Measurements from ENCODE around the gene WNT1. TPM values are rescaled to one million over a fixed set of nuclear protein-coding genes. Genes with fewer than 3 reads are reported as not detected.

The WNT1 gene
- total and polyA plus RNA-seq, 10 of the 15 experiments (the other 5 are each of a cell fraction or from before 2014, with no cell fraction given) = not detected

DNA sequence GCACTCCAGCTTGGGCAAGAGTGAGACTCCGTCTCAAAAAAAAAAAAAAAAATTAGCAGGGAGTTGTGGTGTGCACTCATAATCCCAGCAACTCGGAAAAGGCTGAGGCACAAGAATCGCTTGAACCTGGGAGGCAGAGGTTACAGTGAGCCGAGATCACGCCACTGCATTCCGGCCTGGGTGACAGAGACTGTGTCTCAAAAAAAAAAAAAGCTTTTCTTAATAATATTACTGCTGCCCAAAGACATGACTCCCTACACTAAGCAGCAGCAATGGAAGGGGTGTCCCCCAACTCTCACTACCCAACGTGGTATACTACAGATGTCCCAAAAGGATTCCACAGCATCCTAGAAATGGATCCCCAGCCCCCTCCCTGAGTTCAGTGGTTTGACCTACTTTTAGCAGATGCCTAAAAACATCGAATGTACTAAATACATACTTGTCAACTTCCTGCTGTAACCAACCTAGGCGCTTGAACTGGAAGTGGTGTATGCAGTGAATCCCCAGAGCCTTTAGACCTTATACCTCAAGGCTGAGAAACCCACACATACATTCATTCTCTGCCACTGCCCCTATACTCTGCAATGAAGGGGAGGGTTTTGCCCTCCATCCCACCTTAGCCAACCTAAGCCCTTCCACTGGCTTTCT is 44.3 kb upstream of the WNT1 start:
- H4K20me1 ChIP-seq (ENCODE audit: control insufficient read depth, insufficient read depth) = no peaks in the 10 kb centered on the region
- intact Hi-C loops (cut with micrococcal nuclease; ENCODE audit: unreplicated experiment) = no loop called here
- H3K79me2 ChIP-seq (ENCODE audit: control insufficient read depth, insufficient read depth, low read length) = no peaks in the 10 kb centered on the region
- H2AFZ ChIP-seq (ENCODE audit: control insufficient read depth, low read depth, low read length) = no peak overlapping the region
- no peak overlapping the region for H3K9ac ChIP-seq (ENCODE audit: control insufficient read depth, insufficient read depth, low read length)
- no peaks in the 10 kb centered on the region for H3K27me3 ChIP-seq (replicated peaks in 1 of 2; ENCODE audit: control insufficient read depth in 2 of 2, insufficient read depth in 2 of 2, low read length in 1 of 2)
- CTCF ChIA-PET = interaction anchor here (0.7 to 4.6 kb wide), 13 partner anchors 9 to 166 kb away, joined by 3 to 41 read pairs (median 5); partner anchors contain the start of genes FKBP11 and WNT1
- DNase-seq (ENCODE audit: low read depth, low spot score) (no peak), ATAC-seq (no peak), FAIRE-seq (no peak)
- H3K9me3 ChIP-seq (replicated peaks; ENCODE audit: control insufficient read depth, insufficient read depth, low read length) = no peaks in the 10 kb centered on the region
- in situ Hi-C loops (cut with MboI) = no loop called here
- peaks cover 14 to 23% of the 10 kb centered on the region in 2 experiments for H3K36me3 ChIP-seq (ENCODE audit: control insufficient read depth in 2 of 2, insufficient read depth in 2 of 2, low read length in 1 of 2)
- no peaks in the 10 kb centered on the region for H3K4me1 ChIP-seq (ENCODE audit: control insufficient read depth, insufficient read depth, low read length)
- H3K4me2 ChIP-seq (ENCODE audit: control insufficient read depth, insufficient read depth) = no peak overlapping the region
- H3K27ac ChIP-seq (ENCODE audit: control insufficient read depth, insufficient read depth) = no peak overlapping the region
- SMC1A ChIA-PET (ENCODE audit: uncharacterized antibody, unreplicated experiment) = interaction anchor here (1.0 to 5.1 kb wide), 5 partner anchors 9 to 81 kb away, joined by 3 to 25 read pairs (median 9); partner anchors contain the start of genes ARF3, DDX23 and FKBP11
- no peak overlapping the region for H3K4me3 ChIP-seq
- RAD21 ChIA-PET (ENCODE audit: unreplicated experiment) = interaction anchor here (1.3 kb wide), 1 partner anchor 54 kb away, joined by 8 read pairs; no protein-coding TSS in a partner anchor
- 73% methylated on average over 8 of the region's 9 CpGs for WGBS (ENCODE audit: insufficient coverage, insufficient replicate concordance, low lambda C conversion rate, missing lambda C conversion rate)
- no TSS peak for BruUV-seq (replicated peaks)
- POLR2A ChIA-PET = interaction anchor here (0.6 to 1.2 kb wide), 3 partner anchors 12 to 237 kb away, joined by 3 to 6 read pairs (median 5); no protein-coding TSS in a partner anchor
- TF ChIP-seq, protein P1, sequence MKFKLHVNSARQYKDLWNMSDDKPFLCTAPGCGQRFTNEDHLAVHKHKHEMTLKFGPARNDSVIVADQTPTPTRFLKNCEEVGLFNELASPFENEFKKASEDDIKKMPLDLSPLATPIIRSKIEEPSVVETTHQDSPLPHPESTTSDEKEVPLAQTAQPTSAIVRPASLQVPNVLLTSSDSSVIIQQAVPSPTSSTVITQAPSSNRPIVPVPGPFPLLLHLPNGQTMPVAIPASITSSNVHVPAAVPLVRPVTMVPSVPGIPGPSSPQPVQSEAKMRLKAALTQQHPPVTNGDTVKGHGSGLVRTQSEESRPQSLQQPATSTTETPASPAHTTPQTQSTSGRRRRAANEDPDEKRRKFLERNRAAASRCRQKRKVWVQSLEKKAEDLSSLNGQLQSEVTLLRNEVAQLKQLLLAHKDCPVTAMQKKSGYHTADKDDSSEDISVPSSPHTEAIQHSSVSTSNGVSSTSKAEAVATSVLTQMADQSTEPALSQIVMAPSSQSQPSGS (IDR thresholded peaks at IDR 0.05; ENCODE audit: low read length) = no peak
- TF ChIP-seq IKZF1 (conservative IDR thresholded peaks at IDR 0.05) (no peak), POLR2AphosphoS5 (IDR thresholded peaks at IDR 0.05; ENCODE audit: low read length) (no peak), HDGF (IDR thresholded peaks at IDR 0.05) (no peak), NFYA (IDR thresholded peaks at IDR 0.05; ENCODE audit: borderline replicate concordance, low read depth, low read length) (no peak), BHLHE40 (IDR thresholded peaks at IDR 0.05; ENCODE audit: borderline replicate concordance in 1 of 2, low read depth in 2 of 2, low read length in 1 of 2) (no peak), JUNB (IDR thresholded peaks at IDR 0.05) (no peak), GABPA (IDR thresholded peaks at IDR 0.05; ENCODE audit: low read depth) (no peak), NFXL1 (IDR thresholded peaks at IDR 0.05; ENCODE audit: borderline replicate concordance) (no peak), CBX3 (IDR thresholded peaks at IDR 0.05; ENCODE audit: borderline replicate concordance, low read depth) (no peak), RUNX3 (IDR thresholded peaks at IDR 0.05; ENCODE audit: low read length) (no peak)
- TF ChIP-seq, protein P2, sequence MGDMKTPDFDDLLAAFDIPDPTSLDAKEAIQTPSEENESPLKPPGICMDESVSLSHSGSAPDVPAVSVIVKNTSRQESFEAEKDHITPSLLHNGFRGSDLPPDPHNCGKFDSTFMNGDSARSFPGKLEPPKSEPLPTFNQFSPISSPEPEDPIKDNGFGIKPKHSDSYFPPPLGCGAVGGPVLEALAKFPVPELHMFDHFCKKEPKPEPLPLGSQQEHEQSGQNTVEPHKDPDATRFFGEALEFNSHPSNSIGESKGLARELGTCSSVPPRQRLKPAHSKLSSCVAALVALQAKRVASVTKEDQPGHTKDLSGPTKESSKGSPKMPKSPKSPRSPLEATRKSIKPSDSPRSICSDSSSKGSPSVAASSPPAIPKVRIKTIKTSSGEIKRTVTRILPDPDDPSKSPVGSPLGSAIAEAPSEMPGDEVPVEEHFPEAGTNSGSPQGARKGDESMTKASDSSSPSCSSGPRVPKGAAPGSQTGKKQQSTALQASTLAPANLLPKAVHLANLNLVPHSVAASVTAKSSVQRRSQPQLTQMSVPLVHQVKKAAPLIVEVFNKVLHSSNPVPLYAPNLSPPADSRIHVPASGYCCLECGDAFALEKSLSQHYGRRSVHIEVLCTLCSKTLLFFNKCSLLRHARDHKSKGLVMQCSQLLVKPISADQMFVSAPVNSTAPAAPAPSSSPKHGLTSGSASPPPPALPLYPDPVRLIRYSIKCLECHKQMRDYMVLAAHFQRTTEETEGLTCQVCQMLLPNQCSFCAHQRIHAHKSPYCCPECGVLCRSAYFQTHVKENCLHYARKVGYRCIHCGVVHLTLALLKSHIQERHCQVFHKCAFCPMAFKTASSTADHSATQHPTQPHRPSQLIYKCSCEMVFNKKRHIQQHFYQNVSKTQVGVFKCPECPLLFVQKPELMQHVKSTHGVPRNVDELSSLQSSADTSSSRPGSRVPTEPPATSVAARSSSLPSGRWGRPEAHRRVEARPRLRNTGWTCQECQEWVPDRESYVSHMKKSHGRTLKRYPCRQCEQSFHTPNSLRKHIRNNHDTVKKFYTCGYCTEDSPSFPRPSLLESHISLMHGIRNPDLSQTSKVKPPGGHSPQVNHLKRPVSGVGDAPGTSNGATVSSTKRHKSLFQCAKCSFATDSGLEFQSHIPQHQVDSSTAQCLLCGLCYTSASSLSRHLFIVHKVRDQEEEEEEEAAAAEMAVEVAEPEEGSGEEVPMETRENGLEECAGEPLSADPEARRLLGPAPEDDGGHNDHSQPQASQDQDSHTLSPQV (IDR thresholded peaks at IDR 0.05) = no peak
- TF ChIP-seq, protein P3, sequence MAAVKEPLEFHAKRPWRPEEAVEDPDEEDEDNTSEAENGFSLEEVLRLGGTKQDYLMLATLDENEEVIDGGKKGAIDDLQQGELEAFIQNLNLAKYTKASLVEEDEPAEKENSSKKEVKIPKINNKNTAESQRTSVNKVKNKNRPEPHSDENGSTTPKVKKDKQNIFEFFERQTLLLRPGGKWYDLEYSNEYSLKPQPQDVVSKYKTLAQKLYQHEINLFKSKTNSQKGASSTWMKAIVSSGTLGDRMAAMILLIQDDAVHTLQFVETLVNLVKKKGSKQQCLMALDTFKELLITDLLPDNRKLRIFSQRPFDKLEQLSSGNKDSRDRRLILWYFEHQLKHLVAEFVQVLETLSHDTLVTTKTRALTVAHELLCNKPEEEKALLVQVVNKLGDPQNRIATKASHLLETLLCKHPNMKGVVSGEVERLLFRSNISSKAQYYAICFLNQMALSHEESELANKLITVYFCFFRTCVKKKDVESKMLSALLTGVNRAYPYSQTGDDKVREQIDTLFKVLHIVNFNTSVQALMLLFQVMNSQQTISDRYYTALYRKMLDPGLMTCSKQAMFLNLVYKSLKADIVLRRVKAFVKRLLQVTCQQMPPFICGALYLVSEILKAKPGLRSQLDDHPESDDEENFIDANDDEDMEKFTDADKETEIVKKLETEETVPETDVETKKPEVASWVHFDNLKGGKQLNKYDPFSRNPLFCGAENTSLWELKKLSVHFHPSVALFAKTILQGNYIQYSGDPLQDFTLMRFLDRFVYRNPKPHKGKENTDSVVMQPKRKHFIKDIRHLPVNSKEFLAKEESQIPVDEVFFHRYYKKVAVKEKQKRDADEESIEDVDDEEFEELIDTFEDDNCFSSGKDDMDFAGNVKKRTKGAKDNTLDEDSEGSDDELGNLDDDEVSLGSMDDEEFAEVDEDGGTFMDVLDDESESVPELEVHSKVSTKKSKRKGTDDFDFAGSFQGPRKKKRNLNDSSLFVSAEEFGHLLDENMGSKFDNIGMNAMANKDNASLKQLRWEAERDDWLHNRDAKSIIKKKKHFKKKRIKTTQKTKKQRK (IDR thresholded peaks at IDR 0.05; ENCODE audit: low read depth, low read length) = no peak
- TF ChIP-seq, protein P4, sequence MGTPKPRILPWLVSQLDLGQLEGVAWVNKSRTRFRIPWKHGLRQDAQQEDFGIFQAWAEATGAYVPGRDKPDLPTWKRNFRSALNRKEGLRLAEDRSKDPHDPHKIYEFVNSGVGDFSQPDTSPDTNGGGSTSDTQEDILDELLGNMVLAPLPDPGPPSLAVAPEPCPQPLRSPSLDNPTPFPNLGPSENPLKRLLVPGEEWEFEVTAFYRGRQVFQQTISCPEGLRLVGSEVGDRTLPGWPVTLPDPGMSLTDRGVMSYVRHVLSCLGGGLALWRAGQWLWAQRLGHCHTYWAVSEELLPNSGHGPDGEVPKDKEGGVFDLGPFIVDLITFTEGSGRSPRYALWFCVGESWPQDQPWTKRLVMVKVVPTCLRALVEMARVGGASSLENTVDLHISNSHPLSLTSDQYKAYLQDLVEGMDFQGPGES (IDR thresholded peaks at IDR 0.05) = no peak

Data from GM12878 (cell line).